SK-N-MC (cell line): Measurements from ENCODE around the gene SLC10A7.

ENCODE experiments used
- EZH2 ChIP-seq: fragments of 200-600 bp; sonication (generic); IDR thresholded peaks from one replicate; pipeline ENCODE4 v1.6.1; 2017; ENCODE audit warnings: antibody characterized with exemption
- POLR2AphosphoS5 ChIP-seq: IDR thresholded peaks from 2 replicates; pipeline ENCODE4 v1.6.1; 2012; ENCODE audit warnings: mild to moderate bottlenecking, low read depth, low read length, borderline replicate concordance

DNA sequence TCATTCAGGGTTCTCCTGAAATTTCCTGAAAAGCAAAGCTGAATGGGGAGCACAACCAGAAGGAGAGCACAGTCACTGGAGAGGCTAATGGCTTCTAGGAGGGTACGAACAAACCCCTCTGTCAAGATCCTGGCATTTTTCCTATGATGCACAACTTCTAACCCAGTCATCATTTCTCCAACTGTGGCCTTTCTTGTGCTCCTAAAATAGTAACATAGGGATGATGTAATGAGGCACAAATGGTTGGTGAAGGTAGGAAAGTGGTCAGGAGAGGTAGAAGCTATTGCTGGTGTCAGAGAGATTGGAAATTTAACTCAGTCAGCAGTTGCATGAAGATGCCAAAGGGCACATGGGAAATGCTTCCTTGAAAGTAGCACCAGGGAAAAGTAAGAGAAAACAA, 52.7 kb downstream of the SLC10A7 start:
- TF ChIP-seq POLR2AphosphoS5 (no peak), EZH2 (no peak)
